Upper lobe of right lung (tissue), 1 donor: Measurements from ENCODE around the gene BMI1. TPM values are rescaled to one million over a fixed set of nuclear protein-coding genes. Genes with fewer than 3 reads are reported as not detected.

Source experiments
- ATAC-seq: fragments of 200-7000 bp; cut with Tn5 transposase; one replicate; pipeline ENCODE4 v1.9.1; 2020; ENCODE audit warnings: mild to moderate bottlenecking, moderate library complexity
- DNase-seq: peaks from one replicate; pipeline ENCODE4 v3.0.0-alpha.2; 2020
- H3K27ac ChIP-seq: fragments of 200-600 bp; one replicate; pipeline ENCODE4 v1.8.0; 2022
- H3K27me3 ChIP-seq: fragments of 200-600 bp; one replicate; pipeline ENCODE4 v1.8.0; 2022; ENCODE audit warnings: mild to moderate bottlenecking
- H3K36me3 ChIP-seq: fragments of 200-600 bp; one replicate; pipeline ENCODE4 v1.8.0; 2022
- H3K4me1 ChIP-seq: fragments of 200-600 bp; one replicate; pipeline ENCODE4 v1.8.0; 2022
- H3K4me3 ChIP-seq: fragments of 200-600 bp; one replicate; pipeline ENCODE4 v1.8.0; 2022; ENCODE audit warnings: mild to moderate bottlenecking
- H3K9me3 ChIP-seq: fragments of 200-600 bp; one replicate; pipeline ENCODE4 v1.8.0; 2022
- intact Hi-C: fragments of 100-400 bp; cut with DNase I; formaldehyde crosslinking; loops from one replicate; pipeline ENCODE4 v1.11.0; 2022
- total RNA-seq: library from RNA; stranded (reverse); fragmentation: NEBNext Ultra II Directional; extraction: Animal tissue kit (Norgen Biotek cat#: 25700); gene quantifications from one replicate; pipeline ENCODE4 v1.2.1, GENCODE V29; 2021
- TF ChIP-seq, protein P1 (sequence below): fragments of 200-600 bp; IDR thresholded peaks from one replicate; pipeline ENCODE4 v1.8.0; 2022; ENCODE audit warnings: antibody characterized with exemption
- donor health status: DM: no; HTN: yes; CAD: no; lungs with severe emphysema.

Gene BMI1
- total RNA-seq, 1 donor from 2014 or later = 50.9 TPM

DNA sequence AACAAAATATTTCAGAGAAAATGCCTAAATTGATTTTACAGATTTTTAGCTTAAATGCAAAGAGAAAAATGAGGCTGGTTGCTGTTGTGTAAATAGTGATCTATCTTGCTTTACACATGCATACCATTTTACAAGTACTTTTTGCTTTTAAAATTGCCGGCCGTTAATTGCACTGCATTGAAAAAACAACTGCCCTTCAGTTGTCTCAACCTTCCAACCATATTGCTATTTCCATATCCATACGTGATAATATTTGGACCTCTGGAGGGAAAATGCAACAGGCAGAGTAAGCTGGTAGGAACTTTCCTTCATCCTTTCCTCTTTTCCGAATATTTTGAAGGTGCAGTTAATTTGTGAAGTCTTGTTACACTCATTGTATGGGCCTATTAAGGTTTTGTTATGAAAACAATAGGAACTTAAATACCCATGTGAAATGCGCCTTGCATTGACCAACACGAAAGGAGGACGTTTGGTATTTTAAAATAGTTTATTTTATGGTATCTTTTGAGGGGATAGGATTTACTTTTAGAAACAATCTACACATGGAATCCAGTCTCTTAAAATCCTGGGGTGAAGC lies 11.3 kb downstream of the BMI1 start:
- intact Hi-C loops = no loop called here
- H3K9me3 ChIP-seq = no peaks in the 10 kb centered on the region
- H3K27ac ChIP-seq = no peak overlapping the region
- peaks cover 9% of the 10 kb centered on the region for H3K4me1 ChIP-seq
- no peak for ATAC-seq
- H3K4me3 ChIP-seq = no peak overlapping the region
- H3K36me3 ChIP-seq = peaks cover 27% of the 10 kb centered on the region
- DNase-seq = no peak
- TF ChIP-seq, protein P1, sequence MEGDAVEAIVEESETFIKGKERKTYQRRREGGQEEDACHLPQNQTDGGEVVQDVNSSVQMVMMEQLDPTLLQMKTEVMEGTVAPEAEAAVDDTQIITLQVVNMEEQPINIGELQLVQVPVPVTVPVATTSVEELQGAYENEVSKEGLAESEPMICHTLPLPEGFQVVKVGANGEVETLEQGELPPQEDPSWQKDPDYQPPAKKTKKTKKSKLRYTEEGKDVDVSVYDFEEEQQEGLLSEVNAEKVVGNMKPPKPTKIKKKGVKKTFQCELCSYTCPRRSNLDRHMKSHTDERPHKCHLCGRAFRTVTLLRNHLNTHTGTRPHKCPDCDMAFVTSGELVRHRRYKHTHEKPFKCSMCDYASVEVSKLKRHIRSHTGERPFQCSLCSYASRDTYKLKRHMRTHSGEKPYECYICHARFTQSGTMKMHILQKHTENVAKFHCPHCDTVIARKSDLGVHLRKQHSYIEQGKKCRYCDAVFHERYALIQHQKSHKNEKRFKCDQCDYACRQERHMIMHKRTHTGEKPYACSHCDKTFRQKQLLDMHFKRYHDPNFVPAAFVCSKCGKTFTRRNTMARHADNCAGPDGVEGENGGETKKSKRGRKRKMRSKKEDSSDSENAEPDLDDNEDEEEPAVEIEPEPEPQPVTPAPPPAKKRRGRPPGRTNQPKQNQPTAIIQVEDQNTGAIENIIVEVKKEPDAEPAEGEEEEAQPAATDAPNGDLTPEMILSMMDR = no peak
- peaks cover 35% of the 10 kb centered on the region for H3K27me3 ChIP-seq

DNA sequence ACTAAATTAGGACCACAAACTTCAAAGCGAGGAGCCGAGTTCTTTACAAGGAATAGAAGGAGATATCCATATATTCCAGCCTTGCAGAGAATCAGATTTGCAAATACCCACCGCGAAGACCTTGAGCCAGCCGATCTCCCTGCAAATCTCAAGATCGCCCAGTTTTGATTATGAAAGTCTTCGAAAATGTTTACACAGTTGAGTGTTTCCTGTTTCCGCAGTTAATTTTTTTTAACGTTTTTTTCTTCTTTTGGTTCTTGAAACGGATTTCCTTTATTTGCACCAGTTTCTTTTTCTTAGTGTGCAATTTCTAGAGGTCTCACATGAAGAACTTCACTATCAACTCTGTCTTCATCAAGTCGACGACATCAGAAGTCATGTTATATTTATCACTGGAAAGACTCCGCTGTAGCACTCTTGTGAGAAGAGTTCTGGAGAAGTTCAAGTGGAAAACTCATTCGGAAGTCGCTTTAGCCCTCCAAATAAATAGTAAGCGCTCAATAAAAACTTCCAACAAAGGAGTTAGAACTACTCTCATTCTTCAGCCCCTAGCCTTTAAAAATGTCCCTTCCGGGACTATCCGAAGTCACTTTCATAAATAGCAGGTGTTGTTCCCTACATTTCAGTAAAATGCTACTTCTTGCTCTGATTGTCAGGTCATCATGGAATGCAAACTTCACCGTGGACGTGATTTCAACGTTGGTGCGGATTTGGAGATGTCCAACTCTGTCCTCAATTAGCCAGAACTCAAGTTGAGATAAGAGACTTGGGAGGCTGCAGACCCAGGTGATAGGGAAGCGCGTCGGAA lies 12.5 kb downstream of the BMI1 start:
- Histone ChIP-seq H3K9me3 (no peaks in the 10 kb centered on the region), H3K36me3 (peaks cover 23% of the 10 kb centered on the region), H3K4me1 (peaks cover 9% of the 10 kb centered on the region), H3K27ac (peak overlapping the region; percentile 1), H3K4me3 (peak overlapping the region; percentile 2), H3K27me3 (peaks cover 47% of the 10 kb centered on the region)
- intact Hi-C loops = no loop called here
- TF ChIP-seq, protein P1 = no peak
- no peak for DNase-seq
- ATAC-seq = no peak

DNA sequence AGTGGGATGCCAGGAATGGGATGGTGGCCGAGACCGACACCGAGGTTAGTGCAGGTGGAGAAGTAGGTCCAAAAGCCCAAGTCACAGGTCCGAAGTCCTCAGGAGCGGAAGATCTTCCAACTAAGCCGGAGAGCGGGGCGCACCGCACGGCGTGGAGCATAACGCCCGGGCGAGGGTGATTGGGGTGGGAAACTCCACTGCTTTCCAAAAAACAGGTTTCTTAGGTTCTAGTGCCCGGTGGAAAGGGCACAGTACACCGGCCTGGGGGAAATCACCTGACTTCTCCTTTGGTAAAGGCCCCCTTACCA lies 13.0 kb downstream of the BMI1 start:
- TF ChIP-seq, protein P1 = no peak
- H3K4me3 ChIP-seq = no peak overlapping the region
- ATAC-seq = no peak
- peaks cover 52% of the 10 kb centered on the region for H3K27me3 ChIP-seq
- peaks cover 17% of the 10 kb centered on the region for H3K36me3 ChIP-seq
- DNase-seq = no peak
- intact Hi-C loops = no loop called here
- peaks cover 9% of the 10 kb centered on the region for H3K4me1 ChIP-seq
- H3K9me3 ChIP-seq = no peaks in the 10 kb centered on the region
- H3K27ac ChIP-seq = no peak overlapping the region

DNA sequence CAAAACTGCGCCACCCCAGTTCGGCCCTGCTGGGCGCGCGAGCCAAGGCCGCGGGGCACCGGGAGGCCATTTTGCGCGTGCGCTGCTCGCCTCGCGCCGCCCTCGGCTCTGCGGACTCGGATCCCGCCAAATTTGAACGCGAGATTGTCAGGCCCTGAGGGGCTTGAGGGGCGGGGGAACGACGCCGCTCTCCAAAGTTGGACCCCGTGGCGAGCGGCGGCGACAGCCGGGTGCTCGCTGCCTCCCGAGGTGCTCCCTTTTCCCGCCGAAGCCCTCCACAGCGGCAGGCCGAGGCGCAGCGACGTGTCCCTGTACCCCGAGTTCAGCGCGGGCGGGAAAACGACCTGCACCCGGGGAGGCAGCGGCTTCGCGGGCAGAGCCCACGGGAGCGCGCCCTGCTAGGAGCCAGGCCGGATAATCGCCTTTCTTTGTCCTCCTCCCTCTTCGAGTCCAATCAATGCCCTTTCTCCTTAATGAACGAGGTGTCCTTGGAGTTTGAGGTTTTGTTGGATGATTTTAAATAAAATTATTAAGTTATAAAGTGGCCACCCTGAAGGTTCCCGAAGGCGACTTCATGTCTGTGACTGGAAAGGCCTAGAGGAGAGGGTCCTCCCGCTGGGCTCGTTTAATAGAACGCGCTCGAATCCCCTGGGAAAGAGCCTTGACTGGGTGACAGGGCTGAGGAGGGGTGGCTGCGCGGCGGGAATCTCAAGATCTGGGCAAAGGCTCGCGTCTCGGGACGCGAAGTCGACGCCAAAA lies 13.7 kb downstream of the BMI1 start:
- no peak for DNase-seq
- TF ChIP-seq, protein P1 = no peak
- H3K9me3 ChIP-seq = no peaks in the 10 kb centered on the region
- peaks cover 59% of the 10 kb centered on the region for H3K27me3 ChIP-seq
- peak; percentile 31 for ATAC-seq
- peak overlapping the region; percentile 50 for H3K4me3 ChIP-seq
- peaks cover 11% of the 10 kb centered on the region for H3K36me3 ChIP-seq
- peaks cover 9% of the 10 kb centered on the region for H3K4me1 ChIP-seq
- H3K27ac ChIP-seq = no peak overlapping the region
- intact Hi-C loops = no loop called here

DNA sequence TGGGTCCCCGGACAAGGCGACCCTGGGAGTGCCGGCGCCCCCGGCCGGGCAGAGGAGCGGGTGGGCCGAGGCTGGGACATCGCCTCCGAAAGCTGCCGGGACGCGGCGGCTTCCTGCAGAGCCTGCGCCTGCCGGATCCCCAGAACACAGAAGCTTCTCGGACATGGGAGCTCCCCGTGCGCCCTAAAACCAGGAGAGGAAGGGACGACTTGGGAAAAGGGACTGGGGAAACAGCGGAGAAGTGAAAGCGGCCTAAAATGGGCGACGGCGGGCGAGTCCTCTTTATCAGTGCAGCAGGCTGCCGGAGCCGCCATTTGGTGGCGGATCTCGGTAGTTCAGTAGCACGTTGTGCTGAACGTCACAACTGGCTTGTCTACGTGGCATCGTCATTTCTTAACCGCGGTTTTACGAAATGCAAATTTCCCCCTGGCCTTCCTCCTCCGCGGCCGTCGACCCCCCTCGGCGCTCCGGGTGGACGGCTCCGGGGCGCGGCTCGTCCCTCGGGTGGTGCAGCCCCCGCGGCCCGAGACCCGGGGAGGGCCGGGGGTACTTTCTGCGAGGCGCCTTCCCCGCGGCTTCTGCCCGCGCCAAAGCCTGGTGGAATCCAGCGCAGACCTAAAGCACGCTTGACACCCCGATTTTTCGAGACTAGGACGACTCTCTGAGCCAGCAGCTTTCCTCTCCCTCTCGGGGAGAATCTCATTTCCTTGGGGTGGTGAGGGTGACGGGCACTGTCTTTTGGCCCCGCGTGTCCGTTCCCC lies 14.5 kb downstream of the BMI1 start:
- no peak overlapping the region for H3K27ac ChIP-seq
- TF ChIP-seq, protein P1 = no peak
- peak overlapping the region; percentile 50 for H3K4me3 ChIP-seq
- H3K9me3 ChIP-seq = no peaks in the 10 kb centered on the region
- peaks cover 60% of the 10 kb centered on the region for H3K27me3 ChIP-seq
- peaks cover 3% of the 10 kb centered on the region for H3K36me3 ChIP-seq
- DNase-seq = peak; percentile 76
- H3K4me1 ChIP-seq = peaks cover 13% of the 10 kb centered on the region
- intact Hi-C loops = no loop called here
- ATAC-seq = peak; percentile 67
